ENCODE measurements around the gene LTC4S.

GRCh38 chr5:179780362-179780761 is 13.4 kb upstream of the LTC4S start:
- no peak for TF ChIP-seq FOXJ3 (CRISPR knock-in tag; IDR thresholded peaks at IDR 0.05; ENCODE audit: borderline replicate concordance)
- TF ChIP-seq NFE2L1 (CRISPR knock-in tag; IDR thresholded peaks at IDR 0.05), result no peak
- no peak for TF ChIP-seq JUN (CRISPR knock-in tag; IDR thresholded peaks at IDR 0.05)
- no peak for TF ChIP-seq GABPB1 (CRISPR knock-in tag; IDR thresholded peaks at IDR 0.05)
- no peak for TF ChIP-seq CTCF (IDR thresholded peaks at IDR 0.05)
- no peak for TF ChIP-seq TEAD4 (CRISPR knock-in tag; IDR thresholded peaks at IDR 0.05)
- no peak for TF ChIP-seq ZNF671 (CRISPR knock-in tag; IDR thresholded peaks at IDR 0.05)
- no peak for TF ChIP-seq AFF4 (CRISPR knock-in tag; IDR thresholded peaks at IDR 0.05; ENCODE audit: borderline replicate concordance)
